Prostate gland (tissue), 2 donors: ENCODE measurements around the gene MMP15.

Experiments used
- POLR2AphosphoS5 ChIP-seq: sonication (generic); formaldehyde crosslinking; IDR thresholded peaks from one replicate; pipeline ENCODE4 v1.6.1; 2017; ENCODE audit warnings: antibody characterized with exemption
- TF ChIP-seq, protein P1 (sequence below), 4 experiments: fragments of 200-600 bp in 2 of 4; fragments of 450-650 bp in 2 of 4; sonication (generic) in 2 of 4; IDR thresholded peaks; 1 replicate in 3 of 4; 2 replicates in 1 of 4; pipeline ENCODE4 v1.5.1; 2016 to 2019; ENCODE audit warnings: antibody characterized with exemption in 4 of 4, mild to moderate bottlenecking in 2 of 4, moderate library complexity in 2 of 4

GRCh38 chr16:57985204-57986181, 40.1 kb upstream of the MMP15 start:
- TF ChIP-seq, protein P1, sequence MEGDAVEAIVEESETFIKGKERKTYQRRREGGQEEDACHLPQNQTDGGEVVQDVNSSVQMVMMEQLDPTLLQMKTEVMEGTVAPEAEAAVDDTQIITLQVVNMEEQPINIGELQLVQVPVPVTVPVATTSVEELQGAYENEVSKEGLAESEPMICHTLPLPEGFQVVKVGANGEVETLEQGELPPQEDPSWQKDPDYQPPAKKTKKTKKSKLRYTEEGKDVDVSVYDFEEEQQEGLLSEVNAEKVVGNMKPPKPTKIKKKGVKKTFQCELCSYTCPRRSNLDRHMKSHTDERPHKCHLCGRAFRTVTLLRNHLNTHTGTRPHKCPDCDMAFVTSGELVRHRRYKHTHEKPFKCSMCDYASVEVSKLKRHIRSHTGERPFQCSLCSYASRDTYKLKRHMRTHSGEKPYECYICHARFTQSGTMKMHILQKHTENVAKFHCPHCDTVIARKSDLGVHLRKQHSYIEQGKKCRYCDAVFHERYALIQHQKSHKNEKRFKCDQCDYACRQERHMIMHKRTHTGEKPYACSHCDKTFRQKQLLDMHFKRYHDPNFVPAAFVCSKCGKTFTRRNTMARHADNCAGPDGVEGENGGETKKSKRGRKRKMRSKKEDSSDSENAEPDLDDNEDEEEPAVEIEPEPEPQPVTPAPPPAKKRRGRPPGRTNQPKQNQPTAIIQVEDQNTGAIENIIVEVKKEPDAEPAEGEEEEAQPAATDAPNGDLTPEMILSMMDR (IDR thresholded peaks at IDR 0.05) = no peak
- no peak for TF ChIP-seq POLR2AphosphoS5
